K562 (cell line): ENCODE results near the gene ACVR2B. TPM values are rescaled to one million over a fixed set of nuclear protein-coding genes. Genes with fewer than 3 reads are reported as not detected.

Experiments used
- ATAC-seq: fragments of 200-7000 bp; cut with Tn5 transposase; 3 replicates; pipeline ENCODE4 v1.9.1; 2020; ENCODE audit warnings: moderate library complexity
- BruUV-seq: library from RNA; stranded (reverse); fragments of 400-500 nt; replicated peaks from 2 replicates; lab custom pipeline; 2021; lab: Mats Ljungman, UMichigan
- CTCF ChIA-PET: fragments of 300-600 bp; formaldehyde crosslinking; extraction: SDS; loops from one replicate; lab custom pipeline; 2021; ENCODE audit warnings: low intra/inter-chr PET ratio; lab: Yijun Ruan, JAX
- POLR2A ChIA-PET: fragments of 300-600, 350-650 bp; sonication (Branson Sonifier 250); formaldehyde crosslinking; extraction: SDS; loops from one replicate; lab custom pipeline; 2021; ENCODE audit warnings: antibody characterized with exemption, inconsistent platforms; lab: Yijun Ruan, JAX
- DNase-seq, 4 experiments: peaks; one replicate each; pipeline versions ENCODE4 v3.0.0 to v3.0.0-alpha.2; 2011 to 2018; ENCODE audit warnings: low spot score in 3 of 4, mixed read lengths in 3 of 4; ENCODE audit errors: extremely low read depth in 1 of 4
- FAIRE-seq: peaks from 2 replicates; lab custom pipeline; 2011; peaks lifted over from hg19 to GRCh38; lab: Jason Lieb, UNC
- H2AFZ ChIP-seq: 2 replicates; pipeline ENCODE4 v1.6.0; 2011; ENCODE audit warnings: low read depth, low read length, control low read depth, inconsistent platforms
- H3K27ac ChIP-seq: fragments of 200-600 bp; 3 replicates; pipeline ENCODE4 v1.8.0; 2011; ENCODE audit warnings: low read depth, mild to moderate bottlenecking, control low read depth, inconsistent platforms, low read length, moderate library complexity, mixed read lengths; ENCODE audit errors: extremely low read depth
- H3K27me3 ChIP-seq, 2 experiments: fragments of 300-600 bp in 1 of 2; 2 replicates in 1 of 2; 3 replicates in 1 of 2; pipeline versions ENCODE4 v1.6.0 to v1.8.0; 2011; ENCODE audit warnings: inconsistent platforms in 2 of 2, low read length in 2 of 2, mild to moderate bottlenecking in 1 of 2, mixed read lengths in 1 of 2, moderate library complexity in 1 of 2; ENCODE audit not compliant: control insufficient read depth in 2 of 2, insufficient read depth in 2 of 2
- H3K36me3 ChIP-seq: fragments of 300-600 bp; 3 replicates; pipeline ENCODE4 v1.8.0; 2011; ENCODE audit warnings: mild to moderate bottlenecking, low read length, inconsistent platforms; ENCODE audit not compliant: control insufficient read depth, insufficient read depth
- H3K4me1 ChIP-seq, 2 experiments: fragments of 200-600 bp in 1 of 2; replicated peaks in 1 of 2; 2 replicates in 1 of 2; 3 replicates in 1 of 2; pipeline versions ENCODE4 v1.5.1 to v1.8.0; 2011; ENCODE audit warnings: inconsistent platforms in 2 of 2, low read length in 2 of 2, mild to moderate bottlenecking in 1 of 2, mixed read lengths in 1 of 2, moderate library complexity in 1 of 2; ENCODE audit not compliant: control insufficient read depth in 2 of 2, insufficient read depth in 2 of 2
- H3K4me2 ChIP-seq: 2 replicates; pipeline ENCODE4 v1.6.1; 2011; ENCODE audit warnings: low read length, control low read depth, inconsistent platforms, mixed read lengths; ENCODE audit not compliant: insufficient read depth
- H3K4me3 ChIP-seq: fragments of 200-600 bp; sonication (generic), shearing (Covaris generic); 2 replicates; pipeline ENCODE4 v1.5.1; 2016; ENCODE audit warnings: control low read depth, inconsistent platforms
- H3K79me2 ChIP-seq: fragments of 200-600 bp; 3 replicates; pipeline ENCODE4 v1.8.0; 2011; ENCODE audit warnings: low read length, inconsistent platforms; ENCODE audit not compliant: control insufficient read depth, insufficient read depth
- H3K9ac ChIP-seq, 2 experiments: 2 replicates each; pipeline versions ENCODE4 v1.6.0 to v1.6.1; 2011; ENCODE audit warnings: low read depth in 2 of 2, low read length in 2 of 2, control low read depth in 1 of 2, inconsistent platforms in 1 of 2, mild to moderate bottlenecking in 1 of 2, mixed read lengths in 1 of 2; ENCODE audit not compliant: insufficient read depth in 1 of 2
- H3K9me1 ChIP-seq: one replicate; pipeline ENCODE4 v1.6.0; 2011; ENCODE audit warnings: inconsistent platforms, mild to moderate bottlenecking, low read length, moderate library complexity; ENCODE audit not compliant: control insufficient read depth, insufficient read depth
- H3K9me3 ChIP-seq: replicated peaks from 2 replicates; pipeline ENCODE4 v1.5.1; 2011; ENCODE audit warnings: low read depth, low read length, inconsistent platforms; ENCODE audit not compliant: control insufficient read depth, insufficient read depth
- H4K20me1 ChIP-seq: replicated peaks from 2 replicates; pipeline ENCODE4 v1.6.1; 2011; ENCODE audit warnings: low read length, inconsistent platforms, mixed read lengths; ENCODE audit not compliant: control insufficient read depth, insufficient read depth
- DNMT1 ChIP-seq: fragments of 450-650 bp; IDR thresholded peaks from 2 replicates; pipeline ENCODE4 v1.6.1; 2016; ENCODE audit warnings: antibody characterized with exemption, mild to moderate bottlenecking
- EGR1 ChIP-seq: fragments of 450-650 bp; conservative IDR thresholded peaks from 2 replicates; pipeline ENCODE4 v1.6.1; 2017; ENCODE audit warnings: mild to moderate bottlenecking
- GATAD2B ChIP-seq: fragments of 450-650 bp; IDR thresholded peaks from 2 replicates; pipeline ENCODE4 v1.6.1; 2017; ENCODE audit warnings: mild to moderate bottlenecking, borderline replicate concordance
- KAT8 ChIP-seq: fragments of 450-650 bp; IDR thresholded peaks from 2 replicates; pipeline ENCODE4 v1.6.1; 2016; ENCODE audit warnings: low read depth, mild to moderate bottlenecking
- TEAD4 ChIP-seq, 2 experiments: sonication (generic) in 1 of 2; formaldehyde crosslinking in 1 of 2; IDR thresholded peaks; 2 replicates each; pipeline versions ENCODE4 v1.6.1 to v1.8.0; 2012 to 2022; ENCODE audit warnings: borderline replicate concordance in 1 of 2, inconsistent platforms in 1 of 2, low read length in 1 of 2, mild to moderate bottlenecking in 1 of 2, missing genetic modification reagents in 1 of 2
- WGBS: fragments of 100-300 bp; shearing (Covaris generic); methylation state at CpG from one replicate; pipeline ENCODE4 v1.1.6; 2016; ENCODE audit warnings: low coverage, mixed read lengths; ENCODE audit not compliant: insufficient coverage; ENCODE audit errors: missing lambda C conversion rate; 5-methylcytosine and 5-hydroxymethylcytosine counted together
- in situ Hi-C: fragments of 300-500 bp; cut with MboI; formaldehyde crosslinking; loops from 4 replicates; pipeline ENCODE4 v1.15.0; 2018; ENCODE audit warnings: inconsistent platforms, mixed read lengths
- intact Hi-C: fragments of 100-400 bp; cut with micrococcal nuclease; formaldehyde crosslinking; loops from 2 replicates; pipeline ENCODE4 v1.14.2; 2022
- polyA plus RNA-seq, 8 experiments: library from polyadenylated mRNA; depleted of rRNA in 4 of 8; stranded (reverse) in 5 of 8; unstranded in 3 of 8; fragments of >200 nt; fragmentation: Nextera tagmentation in 2 of 8; fragmentation: Illumina TruSeq in 1 of 8; extraction: Ambion mirVana in 2 of 8; extraction: Trizol in 1 of 8; gene quantifications; 2 replicates each; pipeline versions ENCODE4 v1.2.1 to v1.2.3, GENCODE V29; 2011 to 2014; ENCODE audit warnings: inconsistent platforms in 1 of 8, missing spikeins in 1 of 8
- total RNA-seq, 7 experiments: library from RNA; depleted of rRNA in 6 of 7; stranded (reverse); fragments of >200 nt in 6 of 7; fragmentation: Illumina TruSeq in 2 of 7; extraction: Trizol in 2 of 7; gene quantifications; 2 replicates each; pipeline versions ENCODE4 v1.2.1 to v1.2.3, GENCODE V29; 2011 to 2021; ENCODE audit warnings: low replicate concordance in 1 of 7
- TF ChIP-seq, protein P1 (sequence below): fragments of 450-650 bp; IDR thresholded peaks from 2 replicates; pipeline ENCODE4 v1.7.1; 2018; ENCODE audit warnings: mild to moderate bottlenecking, low read depth; ENCODE audit not compliant: partially characterized antibody

Gene ACVR2B
- total and polyA plus RNA-seq, 9 of the 15 experiments (the other 6 are each of a cell fraction or from before 2014, with no cell fraction given) = 1.8 to 23.7 (median 7.1) TPM

DNA sequence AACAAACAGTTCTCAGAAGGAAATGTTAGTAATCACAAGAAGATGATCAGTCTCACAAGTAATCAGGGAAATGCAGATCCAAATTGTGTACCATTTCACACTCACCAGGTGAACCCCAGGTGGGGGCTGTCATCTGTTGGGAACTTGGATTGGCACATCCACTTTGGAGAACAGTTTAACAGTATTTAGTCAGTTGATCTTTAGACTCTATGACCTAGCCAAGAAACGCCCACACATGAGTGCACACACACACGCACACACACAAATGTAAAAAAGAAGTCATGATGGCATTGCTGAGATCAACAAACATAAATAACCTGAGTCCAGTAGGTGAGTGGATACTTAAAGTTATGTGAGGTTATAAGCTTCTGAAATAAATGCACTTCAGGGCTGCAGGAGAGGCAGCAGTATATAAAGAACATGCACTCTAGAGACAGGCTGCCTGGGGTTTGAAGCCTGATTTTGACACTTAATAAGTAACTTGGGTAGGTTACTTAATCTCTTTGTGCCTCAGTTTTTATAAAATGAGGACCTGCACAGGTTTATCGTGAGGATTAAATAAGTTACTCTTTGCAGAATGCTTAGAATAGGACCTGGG is 17.7 kb downstream of the ACVR2B start:
- no peaks in the 10 kb centered on the region for H3K36me3 ChIP-seq
- H3K9me1 ChIP-seq = no peaks in the 10 kb centered on the region
- intact Hi-C loops = no loop called here
- POLR2A ChIA-PET = no interaction called here
- ATAC-seq (no peak), DNase-seq (no peak), FAIRE-seq (peak; percentile 46)
- no peak overlapping the region for H3K27ac ChIP-seq
- peaks cover 7% of the 10 kb centered on the region; the same call in 1 of the 3 replicates for H3K79me2 ChIP-seq
- H3K9me3 ChIP-seq = no peaks in the 10 kb centered on the region
- in situ Hi-C loops = loop anchor here (10.0 kb wide), 1 partner anchor 337 kb away; the partner anchor contains the start of genes ACAA1 and MYD88
- no peak overlapping the region for H2AFZ ChIP-seq
- TF ChIP-seq EGR1 = peak; percentile 46
- TF ChIP-seq DNMT1 = no peak
- no peak for TF ChIP-seq GATAD2B
- TF ChIP-seq KAT8 = no peak
- TF ChIP-seq, protein P1, sequence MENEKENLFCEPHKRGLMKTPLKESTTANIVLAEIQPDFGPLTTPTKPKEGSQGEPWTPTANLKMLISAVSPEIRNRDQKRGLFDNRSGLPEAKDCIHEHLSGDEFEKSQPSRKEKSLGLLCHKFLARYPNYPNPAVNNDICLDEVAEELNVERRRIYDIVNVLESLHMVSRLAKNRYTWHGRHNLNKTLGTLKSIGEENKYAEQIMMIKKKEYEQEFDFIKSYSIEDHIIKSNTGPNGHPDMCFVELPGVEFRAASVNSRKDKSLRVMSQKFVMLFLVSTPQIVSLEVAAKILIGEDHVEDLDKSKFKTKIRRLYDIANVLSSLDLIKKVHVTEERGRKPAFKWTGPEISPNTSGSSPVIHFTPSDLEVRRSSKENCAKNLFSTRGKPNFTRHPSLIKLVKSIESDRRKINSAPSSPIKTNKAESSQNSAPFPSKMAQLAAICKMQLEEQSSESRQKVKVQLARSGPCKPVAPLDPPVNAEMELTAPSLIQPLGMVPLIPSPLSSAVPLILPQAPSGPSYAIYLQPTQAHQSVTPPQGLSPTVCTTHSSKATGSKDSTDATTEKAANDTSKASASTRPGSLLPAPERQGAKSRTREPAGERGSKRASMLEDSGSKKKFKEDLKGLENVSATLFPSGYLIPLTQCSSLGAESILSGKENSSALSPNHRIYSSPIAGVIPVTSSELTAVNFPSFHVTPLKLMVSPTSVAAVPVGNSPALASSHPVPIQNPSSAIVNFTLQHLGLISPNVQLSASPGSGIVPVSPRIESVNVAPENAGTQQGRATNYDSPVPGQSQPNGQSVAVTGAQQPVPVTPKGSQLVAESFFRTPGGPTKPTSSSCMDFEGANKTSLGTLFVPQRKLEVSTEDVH = no peak
- no peak for TF ChIP-seq TEAD4 (IDR thresholded peaks at IDR 0.05; ENCODE audit: low read length)
- no peak for TF ChIP-seq TEAD4 (CRISPR knock-in tag; IDR thresholded peaks at IDR 0.05; ENCODE audit: borderline replicate concordance)
- H3K4me2 ChIP-seq = no peak overlapping the region
- no peak overlapping the region for H3K9ac ChIP-seq
- peaks cover 0 to 3% of the 10 kb centered on the region in 2 experiments; a peak in 1 of 5 replicates for H3K4me1 ChIP-seq
- 28% methylated on average over 3 of the region's 3 CpGs for WGBS
- H4K20me1 ChIP-seq = peaks cover 15% of the 10 kb centered on the region
- no TSS peak for BruUV-seq
- H3K27me3 ChIP-seq = no peaks in the 10 kb centered on the region
- H3K4me3 ChIP-seq = no peak overlapping the region
- CTCF ChIA-PET = no interaction called here
